ENCODE measurements around the gene CHIA. TPM values are rescaled to one million over a fixed set of nuclear protein-coding genes. Genes with fewer than 3 reads are reported as not detected.

CHIA gene
- polyA plus RNA-seq, 1 of the 3 experiments (the other 2 are of a cell fraction) = not detected

- WGBS (ENCODE audit: low lambda C conversion rate) = 2% methylated on average over 4 of the region's 5 CpGs
- Histone ChIP-seq H3K9ac (no peak overlapping the region), H3K4me2 (no peak overlapping the region; the same call in 1 of the 2 replicates), H3K27ac (ENCODE audit: low read depth in 2 of 2, low read length in 1 of 2) (no peak overlapping the region), H3K9me3 (no peaks in the 10 kb centered on the region), H2AFZ (ENCODE audit: low read depth) (no peak overlapping the region), H3K79me2 (ENCODE audit: insufficient read depth) (no peaks in the 10 kb centered on the region), H3K4me1 (ENCODE audit: control insufficient read depth in 1 of 2, insufficient read depth in 2 of 2, low read depth in 1 of 2, low read length in 1 of 2) (no peaks in the 10 kb centered on the region), H3K9me2 (no peaks in the 10 kb centered on the region), H4K20me1 (ENCODE audit: insufficient read depth) (no peaks in the 10 kb centered on the region), H3K36me3 (replicated peaks in 1 of 2; ENCODE audit: control insufficient read depth in 1 of 2, insufficient read depth in 2 of 2, low read length in 1 of 2) (no peaks in the 10 kb centered on the region), H3K27me3 (ENCODE audit: insufficient read depth) (no peaks in the 10 kb centered on the region; the same call in 1 of the 2 replicates), H3F3A (replicated peaks; ENCODE audit: insufficient read depth) (no peaks in the 10 kb centered on the region), H3K4me3 (ENCODE audit: low read depth in 2 of 2, low read length in 1 of 2) (0 out of 4 replicates have a peak overlapping the region, but pooled peaks of 1 of the 2 experiments have one; percentile 6)
- ChIA-PET CTCF (interaction anchor here (1.3 to 1.5 kb wide), 2 partner anchors 66 to 111 kb away, joined by 3 to 4 read pairs; no protein-coding TSS in a partner anchor), POLR2A (no interaction called here)
- no peak for DNase-seq
- no peak for TF ChIP-seq POLR2AphosphoS5 (IDR thresholded peaks at IDR 0.05; ENCODE audit: low read depth, low read length)
- no peak for TF ChIP-seq NRF1 (IDR thresholded peaks at IDR 0.05; ENCODE audit: low read depth, low read length)
- no peak for TF ChIP-seq NFIC (IDR thresholded peaks at IDR 0.05; ENCODE audit: borderline replicate concordance)
- TF ChIP-seq FOSL2 (IDR thresholded peaks at IDR 0.05; ENCODE audit: borderline replicate concordance, low read depth) = no peak
- no peak for TF ChIP-seq TAF1 (IDR thresholded peaks at IDR 0.05; ENCODE audit: borderline replicate concordance, low read depth, low read length)
- TF ChIP-seq MEF2A (IDR thresholded peaks at IDR 0.05; ENCODE audit: borderline replicate concordance, low read depth) = no peak
- TF ChIP-seq REST (IDR thresholded peaks at IDR 0.05; ENCODE audit: low read depth, low read length) = no peak
- no peak for TF ChIP-seq ZBTB33 (IDR thresholded peaks at IDR 0.05; ENCODE audit: borderline replicate concordance, low read depth)
- TF ChIP-seq IRF3 (IDR thresholded peaks at IDR 0.05; ENCODE audit: low read depth, low read length) = no peak
- no peak for TF ChIP-seq JUND (IDR thresholded peaks at IDR 0.05)
- no peak for TF ChIP-seq USF2 (IDR thresholded peaks at IDR 0.05; ENCODE audit: borderline replicate concordance, low read depth, low read length)
Observed at GRCh38 chr1:111289371-111289770, 1.3 kb upstream of the CHIA start.

Measured in SK-N-SH (cell line).